Measurements from ENCODE around the gene UNC119B.
A peak's percentile ranks its signal among the peaks of the same experiment; 100 is the strongest.

Gene UNC119B

GRCh38 chr12:120710031-120710804 lies at the start of gene UNC119B:
Gene UNC119B, plus strand, starts transcription at chr12:120710458. Its CDS starts 17 bp downstream, at chr12:120710475.
- peak within 1 kb of the TSS; percentile 78 for H3K4me3 ChIP-seq (ENCODE audit: low read length)
- no peak for TF ChIP-seq CTCF (conservative IDR thresholded peaks at IDR 0.05; ENCODE audit: low read depth, low read length)
- no peak for DNase-seq (ENCODE audit: low read depth)

- no peak overlapping the region for H3K4me3 ChIP-seq (ENCODE audit: low read length)
- no peak for DNase-seq (ENCODE audit: low read depth)
- no peak for TF ChIP-seq CTCF (conservative IDR thresholded peaks at IDR 0.05; ENCODE audit: low read depth, low read length)
These were observed 48.8 kb upstream of the UNC119B start for GRCh38 chr12:120661432-120661831.

GRCh38 chr12:120662879-120663278 lies 47.4 kb upstream of the UNC119B start:
- TF ChIP-seq CTCF (conservative IDR thresholded peaks at IDR 0.05; ENCODE audit: low read depth, low read length), result no peak
- no peak for DNase-seq (ENCODE audit: low read depth)
- H3K4me3 ChIP-seq (ENCODE audit: low read length), result no peak overlapping the region

GRCh38 chr12:120663741-120664140 lies 46.5 kb upstream of the UNC119B start:
- no peak for TF ChIP-seq CTCF (conservative IDR thresholded peaks at IDR 0.05; ENCODE audit: low read depth, low read length)
- no peak overlapping the region for H3K4me3 ChIP-seq (ENCODE audit: low read length)
- DNase-seq (ENCODE audit: low read depth), result no peak

- TF ChIP-seq CTCF (conservative IDR thresholded peaks at IDR 0.05; ENCODE audit: low read depth, low read length), result no peak
- DNase-seq (ENCODE audit: low read depth), result no peak
- H3K4me3 ChIP-seq (ENCODE audit: low read length), result no peak overlapping the region
These were observed 43.5 kb upstream of the UNC119B start for GRCh38 chr12:120666571-120667390.

- H3K4me3 ChIP-seq (ENCODE audit: low read length), result no peak overlapping the region
- no peak for TF ChIP-seq CTCF (conservative IDR thresholded peaks at IDR 0.05; ENCODE audit: low read depth, low read length)
- DNase-seq (ENCODE audit: low read depth), result no peak
These were observed 42.0 kb upstream of the UNC119B start for GRCh38 chr12:120668091-120668867.
